ENCODE measurements around the gene FGF14.

FGF14 gene

GRCh38 chr13:101930331-101930730 lies 471.5 kb downstream of the FGF14 start:
- in situ Hi-C loops (cut with MboI; ENCODE audit: low pct_unique_long_range_greater_than_20kb, low sequenced_read_pairs) = no loop called here

GRCh38 chr13:101925731-101926130 lies 476.1 kb downstream of the FGF14 start:
- in situ Hi-C loops (cut with MboI; ENCODE audit: low pct_unique_long_range_greater_than_20kb, low sequenced_read_pairs) = no loop called here
- DNase-seq = no peak

More at GRCh38 chr13:101930331-101930730, 471.5 kb downstream of the FGF14 start:
- no peak for DNase-seq

- no peak for DNase-seq
- in situ Hi-C loops (cut with MboI; ENCODE audit: low pct_unique_long_range_greater_than_20kb, low sequenced_read_pairs) = no loop called here
Observed at GRCh38 chr13:101919541-101920181, 482.2 kb downstream of the FGF14 start.

- no peak for DNase-seq
- in situ Hi-C loops (cut with MboI; ENCODE audit: low pct_unique_long_range_greater_than_20kb, low sequenced_read_pairs) = no loop called here
Observed at GRCh38 chr13:101917833-101918661, 483.8 kb downstream of the FGF14 start.

GRCh38 chr13:101917475-101917810 lies 484.4 kb downstream of the FGF14 start:
- DNase-seq = no peak
- in situ Hi-C loops (cut with MboI; ENCODE audit: low pct_unique_long_range_greater_than_20kb, low sequenced_read_pairs) = no loop called here

GRCh38 chr13:101916775-101917474 lies 484.9 kb downstream of the FGF14 start:
- in situ Hi-C loops (cut with MboI; ENCODE audit: low pct_unique_long_range_greater_than_20kb, low sequenced_read_pairs) = no loop called here
- DNase-seq = no peak

GRCh38 chr13:101916108-101916774 lies 485.6 kb downstream of the FGF14 start:
- in situ Hi-C loops (cut with MboI; ENCODE audit: low pct_unique_long_range_greater_than_20kb, low sequenced_read_pairs) = no loop called here
- DNase-seq = no peak

GRCh38 chr13:101915755-101916107 lies 486.1 kb downstream of the FGF14 start:
- in situ Hi-C loops (cut with MboI; ENCODE audit: low pct_unique_long_range_greater_than_20kb, low sequenced_read_pairs) = no loop called here

GRCh38 chr13:101915331-101915730 lies 486.5 kb downstream of the FGF14 start:
- no peak for DNase-seq
- in situ Hi-C loops (cut with MboI; ENCODE audit: low pct_unique_long_range_greater_than_20kb, low sequenced_read_pairs) = no loop called here

More at GRCh38 chr13:101915755-101916107, 486.1 kb downstream of the FGF14 start:
- no peak for DNase-seq

- in situ Hi-C loops (cut with MboI; ENCODE audit: low pct_unique_long_range_greater_than_20kb, low sequenced_read_pairs) = no loop called here
- DNase-seq = no peak
Observed at GRCh38 chr13:101911752-101912151, 490.1 kb downstream of the FGF14 start.

- DNase-seq = no peak
- in situ Hi-C loops (cut with MboI; ENCODE audit: low pct_unique_long_range_greater_than_20kb, low sequenced_read_pairs) = no loop called here
Observed at GRCh38 chr13:101903890-101904289, 498.0 kb downstream of the FGF14 start.

GRCh38 chr13:101898676-101899075 lies 503.2 kb downstream of the FGF14 start:
- in situ Hi-C loops (cut with MboI; ENCODE audit: low pct_unique_long_range_greater_than_20kb, low sequenced_read_pairs) = no loop called here
- no peak for DNase-seq

GRCh38 chr13:101896541-101896940 lies 505.3 kb downstream of the FGF14 start:
- in situ Hi-C loops (cut with MboI; ENCODE audit: low pct_unique_long_range_greater_than_20kb, low sequenced_read_pairs) = no loop called here
- DNase-seq = no peak

GRCh38 chr13:101893021-101893420 lies 508.8 kb downstream of the FGF14 start:
- DNase-seq = no peak
- in situ Hi-C loops (cut with MboI; ENCODE audit: low pct_unique_long_range_greater_than_20kb, low sequenced_read_pairs) = no loop called here

- no peak for DNase-seq
- in situ Hi-C loops (cut with MboI; ENCODE audit: low pct_unique_long_range_greater_than_20kb, low sequenced_read_pairs) = no loop called here
Observed at GRCh38 chr13:101892296-101892695, 509.6 kb downstream of the FGF14 start.

- DNase-seq = no peak
- in situ Hi-C loops (cut with MboI; ENCODE audit: low pct_unique_long_range_greater_than_20kb, low sequenced_read_pairs) = no loop called here
Observed at GRCh38 chr13:101881593-101881992, 520.3 kb downstream of the FGF14 start.

GRCh38 chr13:101880581-101880980 lies 521.3 kb downstream of the FGF14 start:
- no peak for DNase-seq
- in situ Hi-C loops (cut with MboI; ENCODE audit: low pct_unique_long_range_greater_than_20kb, low sequenced_read_pairs) = no loop called here

GRCh38 chr13:101876951-101877350 lies 524.9 kb downstream of the FGF14 start:
- in situ Hi-C loops (cut with MboI; ENCODE audit: low pct_unique_long_range_greater_than_20kb, low sequenced_read_pairs) = no loop called here

GRCh38 chr13:101875717-101876393 lies 526.0 kb downstream of the FGF14 start:
- DNase-seq = no peak

More at GRCh38 chr13:101876951-101877350, 524.9 kb downstream of the FGF14 start:
- no peak for DNase-seq

More at GRCh38 chr13:101875717-101876393, 526.0 kb downstream of the FGF14 start:
- in situ Hi-C loops (cut with MboI; ENCODE audit: low pct_unique_long_range_greater_than_20kb, low sequenced_read_pairs) = no loop called here
